Stomach (tissue), 9 donors: ENCODE measurements around the gene VAV2. TPM values are rescaled to one million over a fixed set of nuclear protein-coding genes. Genes with fewer than 3 reads are reported as not detected.

Experiments
- DNase-seq, 2 donors: peaks; one replicate each; pipeline versions ENCODE4 v3.0.0 to v3.0.0-alpha.2; 2013 to 2019
- H3K27ac ChIP-seq, 5 donors: fragments of 200-600 bp in 4 of 5; sonication (generic) in 4 of 5; one replicate each; pipeline ENCODE4 v1.5.1; 2013 to 2019; ENCODE audit warnings: mild to moderate bottlenecking in 1 of 5, moderate library complexity in 1 of 5
- H3K27me3 ChIP-seq, 3 donors: fragments of 200-600 bp; sonication (generic); one replicate each; pipeline ENCODE4 v1.5.1; 2017 to 2019; ENCODE audit warnings: mixed run types in 1 of 3
- H3K36me3 ChIP-seq, 4 donors: fragments of 200-600 bp; sonication (generic); 1 replicate in 3 of 4; 2 replicates in 1 of 4; pipeline ENCODE4 v1.5.1; 2016 to 2019
- H3K4me1 ChIP-seq, 4 donors: fragments of 200-600 bp; sonication (generic); one replicate each; pipeline ENCODE4 v1.5.1; 2016 to 2019
- H3K4me3 ChIP-seq, 4 donors: fragments of 200-600 bp; sonication (generic) in 3 of 4; one replicate each; pipeline ENCODE4 v1.5.1; 2016 to 2019; ENCODE audit warnings: mild to moderate bottlenecking in 1 of 4
- H3K9me3 ChIP-seq, 4 donors: fragments of 200-600 bp; sonication (generic); one replicate each; pipeline ENCODE4 v1.5.1; 2016 to 2019
- CTCF ChIP-seq, 7 experiments: fragments of 450-650 bp in 4 of 7; fragments of 200-600 bp in 3 of 7; sonication (generic) in 3 of 7; IDR thresholded peaks; one replicate each; pipeline ENCODE4 v1.5.1; 2016 to 2019; ENCODE audit warnings: antibody characterized with exemption in 7 of 7, control low read depth in 2 of 7, mild to moderate bottlenecking in 1 of 7
- EP300 ChIP-seq: sonication (generic); formaldehyde crosslinking; IDR thresholded peaks from one replicate; pipeline ENCODE4 v1.6.1; 2017; ENCODE audit warnings: antibody characterized with exemption
- POLR2A ChIP-seq, 4 donors: fragments of 450-650 bp; IDR thresholded peaks; one replicate each; pipeline ENCODE4 v1.6.1; 2016; ENCODE audit warnings: antibody characterized with exemption in 4 of 4, control low read depth in 2 of 4, mild to moderate bottlenecking in 1 of 4, moderate library complexity in 1 of 4
- POLR2AphosphoS5 ChIP-seq, 3 donors: sonication (generic); formaldehyde crosslinking; IDR thresholded peaks; one replicate each; pipeline ENCODE4 v1.6.1; 2016; ENCODE audit warnings: antibody characterized with exemption in 3 of 3
- WGBS, 5 donors: extraction: QIAGEN DNeasy Blood & Tissue Kit in 3 of 5; methylation state at CpG; one replicate each; pipeline versions ENCODE4 v1.1.5 to v1.1.7; 2013 to 2018; 5-methylcytosine and 5-hydroxymethylcytosine counted together
- intact Hi-C: fragments of 100-400 bp; cut with DNase I; formaldehyde crosslinking; loops from one replicate; pipeline ENCODE4 v1.15.1; 2023; ENCODE audit warnings: low total_unique reads
- polyA plus RNA-seq, 3 donors: library from polyadenylated mRNA; stranded (reverse); fragments of 200-250 nt; gene quantifications; one replicate each; pipeline ENCODE4 v1.2.3, GENCODE V29; 2013
- total RNA-seq, 5 donors: library from RNA; depleted of rRNA; stranded (reverse); fragments of >200 nt; gene quantifications; one replicate each; pipeline versions ENCODE4 v1.1.0 to v1.2.3, GENCODE V29; 2014 to 2016
- donor health status: healthy with polysubstance abuse.
- donor health status: Bipolar disorder and iron deficiency.
- donor health status: healthy.

VAV2 gene
- total and polyA plus RNA-seq, 8 donors: 4.1 to 14.2 (median 7.0) TPM

GRCh38 chr9:134028575-134029247 is 36.6 kb upstream of the VAV2 start:
- Histone ChIP-seq H3K36me3 (peaks cover 29 to 64% (median 58%) of the 10 kb centered on the region in 4 donors), H3K9me3 (no peaks in the 10 kb centered on the region), H3K4me1 (peaks cover 8 to 22% (median 15%) of the 10 kb centered on the region in 4 donors), H3K27ac (no peak overlapping the region), H3K4me3 (no peak overlapping the region), H3K27me3 (no peaks in the 10 kb centered on the region)
- no peak for TF ChIP-seq EP300
- TF ChIP-seq POLR2A (IDR thresholded peaks at IDR 0.05): no peak
- TF ChIP-seq CTCF (IDR thresholded peaks at IDR 0.05): no peak
- no peak for TF ChIP-seq POLR2AphosphoS5 (IDR thresholded peaks at IDR 0.05)
- intact Hi-C loops: loop anchor here (5.0 kb wide), 1 partner anchor 34 kb away; no protein-coding TSS in a partner anchor
- DNase-seq: no peak
- 80 to 86% (median 86%) methylated on average over 16 to 22 of the region's 22 CpGs for WGBS, 5 donors

GRCh38 chr9:134028076-134028475 is 36.0 kb upstream of the VAV2 start:
- no peak for TF ChIP-seq POLR2AphosphoS5 (IDR thresholded peaks at IDR 0.05)
- no peak for TF ChIP-seq POLR2A (IDR thresholded peaks at IDR 0.05)
- Histone ChIP-seq H3K9me3 (no peaks in the 10 kb centered on the region), H3K4me1 (peaks cover 8 to 22% (median 15%) of the 10 kb centered on the region in 4 donors), H3K27me3 (no peaks in the 10 kb centered on the region), H3K27ac (no peak overlapping the region), H3K36me3 (peaks cover 23 to 58% (median 52%) of the 10 kb centered on the region in 4 donors), H3K4me3 (no peak overlapping the region)
- WGBS, 5 donors: 90 to 96% (median 96%) methylated on average over 9 of the region's 9 CpGs
- DNase-seq: no peak
- intact Hi-C loops: loop anchor here (5.0 kb wide), 1 partner anchor 34 kb away; no protein-coding TSS in a partner anchor

GRCh38 chr9:134027561-134027960 is 35.4 kb upstream of the VAV2 start:
- Histone ChIP-seq H3K4me3 (no peak overlapping the region), H3K27me3 (no peaks in the 10 kb centered on the region), H3K4me1 (peaks cover 8 to 22% (median 15%) of the 10 kb centered on the region in 4 donors), H3K9me3 (no peaks in the 10 kb centered on the region), H3K36me3 (peaks cover 18 to 53% (median 46%) of the 10 kb centered on the region in 4 donors), H3K27ac (no peak overlapping the region)
- intact Hi-C loops: loop anchor here (5.0 kb wide), 1 partner anchor 35 kb away; no protein-coding TSS in a partner anchor
- TF ChIP-seq CTCF (IDR thresholded peaks at IDR 0.05): no peak
- no peak for TF ChIP-seq POLR2AphosphoS5 (IDR thresholded peaks at IDR 0.05)
- TF ChIP-seq POLR2A (IDR thresholded peaks at IDR 0.05): no peak
- TF ChIP-seq EP300: no peak
- DNase-seq: no peak
- WGBS, 5 donors: 86 to 96% (median 93%) methylated on average over 7 of the region's 7 CpGs

- TF ChIP-seq EP300 (no peak), POLR2AphosphoS5 (IDR thresholded peaks at IDR 0.05) (no peak), CTCF (IDR thresholded peaks at IDR 0.05) (no peak), POLR2A (IDR thresholded peaks at IDR 0.05) (no peak)
- peaks cover 16 to 47% (median 41%) of the 10 kb centered on the region in 4 donors for H3K36me3 ChIP-seq
- no peak for DNase-seq
- 88 to 96% (median 91%) methylated on average over 8 of the region's 8 CpGs for WGBS, 5 donors
- intact Hi-C loops: loop anchor here (5.0 kb wide), 1 partner anchor 35 kb away; no protein-coding TSS in a partner anchor
- H3K27me3 ChIP-seq: no peaks in the 10 kb centered on the region
- no peak overlapping the region for H3K27ac ChIP-seq
- H3K9me3 ChIP-seq: no peaks in the 10 kb centered on the region
- no peak overlapping the region for H3K4me3 ChIP-seq
- peaks cover 8 to 22% (median 15%) of the 10 kb centered on the region in 4 donors for H3K4me1 ChIP-seq
These were observed 34.9 kb upstream of the VAV2 start for GRCh38 chr9:134026981-134027380.
